ENCODE measurements around the gene B4GALT5.

DNA sequence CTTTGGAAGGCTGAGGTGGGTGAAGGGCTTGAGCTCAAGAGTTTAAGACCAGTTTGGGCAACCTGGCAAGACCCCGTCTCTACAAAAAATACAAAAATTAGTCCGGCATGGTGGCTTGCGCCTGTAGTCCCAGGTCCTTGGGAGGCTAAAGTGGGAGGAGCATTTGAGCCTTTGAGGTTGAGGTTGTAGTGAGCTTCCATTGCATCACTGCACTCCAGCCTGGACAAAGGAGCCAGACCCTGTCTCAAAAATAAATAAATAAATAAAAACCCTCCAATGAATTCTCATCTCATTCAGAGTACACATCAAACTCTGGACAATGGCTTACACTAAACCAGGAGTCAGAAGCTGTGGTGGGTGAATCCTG, 31.8 kb downstream of the B4GALT5 start:
- TF ChIP-seq CTCF (conservative IDR thresholded peaks at IDR 0.05): no peak
- TF ChIP-seq EZH2 (IDR thresholded peaks at IDR 0.05; ENCODE audit: low read depth): no peak

Measured in PC-9 (cell line).